WTC11 (cell line): ENCODE results near the gene GLRA1.

ENCODE experiments used
- ATF2 ChIP-seq: sonication (generic); formaldehyde crosslinking; IDR thresholded peaks from 2 replicates; pipeline ENCODE4 v1.8.1; 2022; ENCODE audit warnings: low read depth, missing genetic modification reagents, borderline replicate concordance
- CTCF ChIP-seq: fragments of 200-600 bp; IDR thresholded peaks from 2 replicates; pipeline ENCODE4 v1.8.0; 2022; ENCODE audit warnings: antibody characterized with exemption
- FOXJ3 ChIP-seq: sonication (generic); formaldehyde crosslinking; IDR thresholded peaks from 2 replicates; pipeline ENCODE4 v1.9.0; 2021; ENCODE audit warnings: missing genetic modification reagents, mild to moderate bottlenecking, borderline replicate concordance
- MAX ChIP-seq: sonication (generic); formaldehyde crosslinking; IDR thresholded peaks from 2 replicates; pipeline ENCODE4 v1.8.0; 2022; ENCODE audit warnings: mild to moderate bottlenecking, missing genetic modification reagents
- NFE2L1 ChIP-seq: sonication (generic); formaldehyde crosslinking; IDR thresholded peaks from 2 replicates; pipeline ENCODE4 v1.8.1; 2023; ENCODE audit warnings: missing genetic modification reagents
- NFYB ChIP-seq: sonication (generic); formaldehyde crosslinking; conservative IDR thresholded peaks from 2 replicates; pipeline ENCODE4 v1.8.0; 2022; ENCODE audit warnings: low read depth, missing genetic modification reagents
- NR2C2 ChIP-seq: sonication (generic); formaldehyde crosslinking; IDR thresholded peaks from 2 replicates; pipeline ENCODE4 v1.8.0; 2022; ENCODE audit warnings: mild to moderate bottlenecking, missing genetic modification reagents
- NR3C1 ChIP-seq: sonication (generic); formaldehyde crosslinking; conservative IDR thresholded peaks from 2 replicates; pipeline ENCODE4 v1.8.1; 2023; ENCODE audit warnings: low read depth, mild to moderate bottlenecking, missing genetic modification reagents
- PRDM15 ChIP-seq: sonication (generic); formaldehyde crosslinking; IDR thresholded peaks from 2 replicates; pipeline ENCODE4 v1.8.0; 2022; ENCODE audit warnings: missing genetic modification reagents
- PREB ChIP-seq: sonication (generic); formaldehyde crosslinking; IDR thresholded peaks from 2 replicates; pipeline ENCODE4 v1.8.1; 2022; ENCODE audit warnings: mild to moderate bottlenecking, missing genetic modification reagents, moderate library complexity, borderline replicate concordance
- RELA ChIP-seq: sonication (generic); formaldehyde crosslinking; IDR thresholded peaks from 2 replicates; pipeline ENCODE4 v1.8.1; 2022; ENCODE audit warnings: missing genetic modification reagents, mild to moderate bottlenecking, borderline replicate concordance
- ZNF512 ChIP-seq: sonication (generic); formaldehyde crosslinking; IDR thresholded peaks from 2 replicates; pipeline ENCODE4 v1.8.1; 2022; ENCODE audit warnings: missing genetic modification reagents, borderline replicate concordance

GRCh38 chr5:151810449-151810848, 114.2 kb downstream of the GLRA1 start:
- TF ChIP-seq CTCF, result no peak
- TF ChIP-seq MAX, result no peak
- no peak for TF ChIP-seq ATF2 (CRISPR knock-in tag)
- no peak for TF ChIP-seq NFE2L1 (CRISPR knock-in tag)
- TF ChIP-seq NR2C2, result no peak
- no peak for TF ChIP-seq ZNF512
- no peak for TF ChIP-seq PRDM15 (CRISPR knock-in tag)
- no peak for TF ChIP-seq FOXJ3 (CRISPR knock-in tag)
- TF ChIP-seq RELA (CRISPR knock-in tag), result no peak
- TF ChIP-seq PREB (CRISPR knock-in tag), result no peak
- no peak for TF ChIP-seq NR3C1
- TF ChIP-seq NFYB (CRISPR knock-in tag), result no peak
